Measurements from ENCODE around the gene ZIC4. TPM values are rescaled to one million over a fixed set of nuclear protein-coding genes. Genes with fewer than 3 reads are reported as not detected.
A peak's percentile ranks its signal among the peaks of the same experiment; 100 is the strongest.

The ZIC4 gene
- polyA plus RNA-seq, 3 donors: not detected

DNA sequence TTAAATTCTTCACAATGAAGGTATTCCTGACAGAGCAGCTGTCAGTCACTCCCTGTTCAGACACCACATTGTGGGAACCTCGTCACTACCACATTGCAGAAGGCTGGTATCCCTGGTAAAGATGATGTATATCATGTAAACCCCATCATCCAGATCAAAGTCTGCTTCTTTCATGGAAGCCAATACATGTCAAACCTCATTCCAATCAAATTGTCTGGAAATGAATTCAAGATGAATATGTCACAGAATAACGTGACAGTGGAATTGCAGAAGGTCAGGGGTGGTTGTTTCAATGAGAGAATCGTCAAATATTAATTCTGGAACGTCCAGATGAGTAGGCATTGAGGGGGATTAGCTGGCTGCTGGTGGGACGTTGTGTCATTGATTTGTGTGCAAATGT, 4.2 kb downstream of the ZIC4 start:
- no peaks in the 10 kb centered on the region for H3K79me2 ChIP-seq (ENCODE audit: insufficient read depth, low read length)
- DNase-seq: no peak
- Mint-ChIP-seq H3K4me3 (peak overlapping the region in 1 of 2 donors; percentile 2), H3K36me3 (peaks cover 12 to 16% of the 10 kb centered on the region in 2 donors), H3K4me1 (peaks cover 8% of the 10 kb centered on the region), H3K9me3 (peaks cover 21 to 70% (median 58%) of the 10 kb centered on the region in 7 donors), H3K27ac (no peak overlapping the region), H3K27me3 (ENCODE audit: low read depth in 3 of 3) (peaks cover 93 to 94% (median 93%) of the 10 kb centered on the region in 3 donors)
- WGBS (ENCODE audit: insufficient coverage): 25% methylated on average over 2 of the region's 5 CpGs
- no peaks in the 10 kb centered on the region for H3K36me3 ChIP-seq (replicated peaks in 1 of 2; ENCODE audit: control insufficient read depth in 1 of 2, insufficient read depth in 2 of 2, low read length in 2 of 2)
- H3K27me3 ChIP-seq (ENCODE audit: control insufficient read depth in 2 of 2, insufficient read depth in 2 of 2, low read length in 2 of 2): peaks cover 76 to 100% of the 10 kb centered on the region in 2 donors
- no peak overlapping the region for H3K4me3 ChIP-seq (replicated peaks in 1 of 3; ENCODE audit: low read depth in 2 of 3, low read length in 3 of 3)
- no peak overlapping the region for H3K9ac ChIP-seq (ENCODE audit: insufficient read depth, low read length, poor library complexity, severe bottlenecking)
- H3K4me1 ChIP-seq (ENCODE audit: control insufficient read depth in 1 of 2, insufficient read depth in 2 of 2, low read length in 2 of 2): no peaks in the 10 kb centered on the region
- no peak overlapping the region for H2AFZ ChIP-seq (ENCODE audit: insufficient read depth, low read depth, low read length, poor library complexity, severe bottlenecking)
- TF ChIP-seq, protein P1, sequence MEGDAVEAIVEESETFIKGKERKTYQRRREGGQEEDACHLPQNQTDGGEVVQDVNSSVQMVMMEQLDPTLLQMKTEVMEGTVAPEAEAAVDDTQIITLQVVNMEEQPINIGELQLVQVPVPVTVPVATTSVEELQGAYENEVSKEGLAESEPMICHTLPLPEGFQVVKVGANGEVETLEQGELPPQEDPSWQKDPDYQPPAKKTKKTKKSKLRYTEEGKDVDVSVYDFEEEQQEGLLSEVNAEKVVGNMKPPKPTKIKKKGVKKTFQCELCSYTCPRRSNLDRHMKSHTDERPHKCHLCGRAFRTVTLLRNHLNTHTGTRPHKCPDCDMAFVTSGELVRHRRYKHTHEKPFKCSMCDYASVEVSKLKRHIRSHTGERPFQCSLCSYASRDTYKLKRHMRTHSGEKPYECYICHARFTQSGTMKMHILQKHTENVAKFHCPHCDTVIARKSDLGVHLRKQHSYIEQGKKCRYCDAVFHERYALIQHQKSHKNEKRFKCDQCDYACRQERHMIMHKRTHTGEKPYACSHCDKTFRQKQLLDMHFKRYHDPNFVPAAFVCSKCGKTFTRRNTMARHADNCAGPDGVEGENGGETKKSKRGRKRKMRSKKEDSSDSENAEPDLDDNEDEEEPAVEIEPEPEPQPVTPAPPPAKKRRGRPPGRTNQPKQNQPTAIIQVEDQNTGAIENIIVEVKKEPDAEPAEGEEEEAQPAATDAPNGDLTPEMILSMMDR (IDR thresholded peaks at IDR 0.05): no peak
- H4K20me1 ChIP-seq (ENCODE audit: insufficient read depth, low read length): no peaks in the 10 kb centered on the region
- H3K4me2 ChIP-seq (replicated peaks; ENCODE audit: extremely low read depth, low read length, poor library complexity, severe bottlenecking): no peak overlapping the region
- no peak overlapping the region for H3K27ac ChIP-seq (ENCODE audit: low read depth in 1 of 2, low read length in 2 of 2)
- intact Hi-C loops (cut with micrococcal nuclease): no loop called here
- peaks cover 29 to 84% of the 10 kb centered on the region in 2 donors for H3K9me3 ChIP-seq (replicated peaks in 1 of 2; ENCODE audit: control insufficient read depth in 1 of 2, insufficient read depth in 1 of 2, low read length in 2 of 2)

DNA sequence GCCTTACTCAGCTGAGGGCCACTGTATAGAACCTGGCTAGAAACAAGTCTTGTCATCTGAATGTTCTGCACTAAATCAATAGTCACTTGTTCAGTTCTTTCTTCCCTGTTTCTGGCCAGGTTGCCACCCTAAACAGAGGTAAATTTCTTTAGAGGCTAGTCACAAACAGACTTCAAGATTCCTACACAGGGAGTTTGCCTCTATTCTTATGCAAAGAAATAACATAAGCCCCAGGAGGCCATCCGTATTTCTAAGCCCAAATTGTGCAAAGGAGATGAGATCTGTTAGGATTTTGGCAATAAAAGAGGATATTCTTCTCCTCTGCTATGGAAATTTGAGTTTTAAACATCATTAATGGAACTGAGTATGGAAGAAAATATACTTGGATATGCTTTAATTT, 4.9 kb downstream of the ZIC4 start:
- H3K27ac Mint-ChIP-seq: no peak overlapping the region
- Histone ChIP-seq H3K9me3 (replicated peaks in 1 of 2; ENCODE audit: control insufficient read depth in 1 of 2, insufficient read depth in 1 of 2, low read length in 2 of 2) (peaks cover 28 to 84% of the 10 kb centered on the region in 2 donors), H3K79me2 (ENCODE audit: insufficient read depth, low read length) (no peaks in the 10 kb centered on the region), H4K20me1 (ENCODE audit: insufficient read depth, low read length) (no peaks in the 10 kb centered on the region), H3K4me3 (replicated peaks in 1 of 3; ENCODE audit: low read depth in 2 of 3, low read length in 3 of 3) (no peak overlapping the region), H3K27ac (ENCODE audit: low read depth in 1 of 2, low read length in 2 of 2) (no peak overlapping the region), H2AFZ (ENCODE audit: insufficient read depth, low read depth, low read length, poor library complexity, severe bottlenecking) (no peak overlapping the region), H3K36me3 (replicated peaks in 1 of 2; ENCODE audit: control insufficient read depth in 1 of 2, insufficient read depth in 2 of 2, low read length in 2 of 2) (no peaks in the 10 kb centered on the region), H3K4me1 (ENCODE audit: control insufficient read depth in 1 of 2, insufficient read depth in 2 of 2, low read length in 2 of 2) (no peaks in the 10 kb centered on the region), H3K9ac (ENCODE audit: insufficient read depth, low read length, poor library complexity, severe bottlenecking) (no peak overlapping the region), H3K27me3 (ENCODE audit: control insufficient read depth in 2 of 2, insufficient read depth in 2 of 2, low read length in 2 of 2) (peaks cover 75 to 100% of the 10 kb centered on the region in 2 donors), H3K4me2 (replicated peaks; ENCODE audit: extremely low read depth, low read length, poor library complexity, severe bottlenecking) (no peak overlapping the region)
- peaks cover 21 to 70% (median 57%) of the 10 kb centered on the region in 7 donors for H3K9me3 Mint-ChIP-seq
- DNase-seq: no peak
- H3K36me3 Mint-ChIP-seq: peaks cover 13 to 15% of the 10 kb centered on the region in 2 donors
- peaks cover 8% of the 10 kb centered on the region for H3K4me1 Mint-ChIP-seq
- intact Hi-C loops (cut with micrococcal nuclease): no loop called here
- no peak overlapping the region for H3K4me3 Mint-ChIP-seq
- WGBS (ENCODE audit: insufficient coverage): no CpG with 5 or more reads among the region's 1 CpG
- H3K27me3 Mint-ChIP-seq (ENCODE audit: low read depth in 3 of 3): peaks cover 93 to 94% (median 93%) of the 10 kb centered on the region in 3 donors
- TF ChIP-seq, protein P1 (IDR thresholded peaks at IDR 0.05): no peak

All from CD14-positive monocyte (primary cell).